ENCODE measurements around the gene SCNN1G. TPM values are rescaled to one million over a fixed set of nuclear protein-coding genes. Genes with fewer than 3 reads are reported as not detected.

The SCNN1G gene
- total and polyA plus RNA-seq, 2 of the 4 experiments (the other 2 are of a cell fraction): not detected

- H3K23ac ChIP-seq (ENCODE audit: low read depth, low read length): peak overlapping the region; percentile 92
- CTCF ChIA-PET: no interaction called here
- BruUV-seq (replicated peaks): no TSS peak
- no peaks in the 10 kb centered on the region for H3K36me3 ChIP-seq (ENCODE audit: control insufficient read depth, insufficient read depth, low read length)
- dilution Hi-C loops (cut with HindIII; ENCODE audit: low sequenced_read_pairs, unreplicated experiment): no loop called here
- H3K18ac ChIP-seq (ENCODE audit: low read depth, low read length): no peak overlapping the region
- POLR2A ChIA-PET (ENCODE audit: unreplicated experiment): interaction anchor here (1.2 kb wide), 1 partner anchor 15 kb away, joined by 3 read pairs; no protein-coding TSS in a partner anchor
- no peak overlapping the region for H3K56ac ChIP-seq (ENCODE audit: extremely low read depth, insufficient read depth, low read length)
- peak overlapping the region; percentile 90 for H2AK9ac ChIP-seq (replicated peaks; ENCODE audit: low read depth, low read length, poor library complexity)
- H3K9me1 ChIP-seq (ENCODE audit: insufficient read depth, low read length): 0 out of 2 replicates have a peak, but pooled peaks cover 3% of the 10 kb centered on the region
- WGBS, 2 experiments (ENCODE audit: extremely low coverage in 2 of 2, insufficient read length in 1 of 2): no CpG with 5 or more reads among the region's 7 CpGs
- H2BK120ac ChIP-seq (ENCODE audit: low read depth, low read length): no peak overlapping the region
- H3K9me3 ChIP-seq (ENCODE audit: control insufficient read depth, insufficient read depth, low read length): no peaks in the 10 kb centered on the region
- H3K27me3 ChIP-seq (ENCODE audit: control insufficient read depth, insufficient read depth, low read length): no peaks in the 10 kb centered on the region; the same call in 1 of the 2 replicates
- peak overlapping the region; percentile 92 for H3K4me2 ChIP-seq (ENCODE audit: low read depth, low read length)
- H4K5ac ChIP-seq (ENCODE audit: low read depth, low read length): no peak overlapping the region
- peak overlapping the region; percentile 92 for H3K14ac ChIP-seq (replicated peaks; ENCODE audit: low read depth, low read length)
- H4K8ac ChIP-seq (ENCODE audit: low read depth in 2 of 2, low read length in 2 of 2): no peak overlapping the region; a peak in 1 of 4 replicates
- no peak overlapping the region; the same call in 1 of the 2 replicates for H3K27ac ChIP-seq (ENCODE audit: insufficient read depth, low read length)
- H4K20me1 ChIP-seq (ENCODE audit: insufficient read depth, low read length): peaks cover 13% of the 10 kb centered on the region
- no peak overlapping the region for H2AK5ac ChIP-seq (ENCODE audit: low read depth, low read length)
- peaks cover 16 to 31% of the 10 kb centered on the region in 2 experiments; a peak in 3 of 4 replicates for H3K79me1 ChIP-seq (ENCODE audit: low read depth in 1 of 2, low read length in 2 of 2)
- no peak overlapping the region for H2BK20ac ChIP-seq (ENCODE audit: low read depth, low read length)
- DNase-seq (no peak), ATAC-seq (ENCODE audit: low read depth) (no peak)
- no peak overlapping the region for H3K4ac ChIP-seq (ENCODE audit: low read depth, low read length)
- peak overlapping the region; percentile 92 for H3K4me3 ChIP-seq (ENCODE audit: insufficient read depth, low read depth, low read length)
- H3K4me1 ChIP-seq (ENCODE audit: control insufficient read depth, insufficient read depth, low read length): peaks cover 5% of the 10 kb centered on the region; the same call in 1 of the 2 replicates
- intact Hi-C loops (cut with micrococcal nuclease): loop anchor here (5.0 kb wide), 1 partner anchor 76 kb away; no protein-coding TSS in a partner anchor
- H2BK5ac ChIP-seq (ENCODE audit: low read depth, low read length, poor library complexity, severe bottlenecking): no peak overlapping the region
- peak overlapping the region; percentile 4; the same call in 1 of the 2 replicates for H3K9ac ChIP-seq (ENCODE audit: low read depth, low read length)
- TF ChIP-seq BHLHE40 (IDR thresholded peaks at IDR 0.05; ENCODE audit: low read depth, low read length): no peak
- TF ChIP-seq CTCF (conservative IDR thresholded peaks at IDR 0.05; ENCODE audit: low read depth, low read length): no peak
- TF ChIP-seq NFE2L2 (IDR thresholded peaks at IDR 0.05; ENCODE audit: low read depth, low read length): no peak
- no peak for TF ChIP-seq RCOR1 (IDR thresholded peaks at IDR 0.05; ENCODE audit: insufficient replicate concordance, low read length)
- no peak for TF ChIP-seq FOS (IDR thresholded peaks at IDR 0.05; ENCODE audit: low read depth, low read length)
- no peak for TF ChIP-seq ELK1 (IDR thresholded peaks at IDR 0.05; ENCODE audit: borderline replicate concordance, low read depth, low read length)
- TF ChIP-seq SMC3 (IDR thresholded peaks at IDR 0.05; ENCODE audit: low read depth, low read length): no peak
- TF ChIP-seq MXI1 (IDR thresholded peaks at IDR 0.05; ENCODE audit: borderline replicate concordance, low read depth, low read length): no peak
- TF ChIP-seq POLR2A (IDR thresholded peaks at IDR 0.05; ENCODE audit: low read depth, low read length): no peak
- no peak for TF ChIP-seq MAZ (IDR thresholded peaks at IDR 0.05; ENCODE audit: borderline replicate concordance, low read depth, low read length)
- no peak for TF ChIP-seq MAFK (IDR thresholded peaks at IDR 0.05; ENCODE audit: low read depth, low read length)
- TF ChIP-seq CEBPB (IDR thresholded peaks at IDR 0.05; ENCODE audit: low read depth, low read length): no peak
- no peak for TF ChIP-seq RFX5 (IDR thresholded peaks at IDR 0.05; ENCODE audit: low read depth, low read length)
- in situ Hi-C loops (cut with MboI; ENCODE audit: low sequenced_read_pairs): no loop called here
- no peak overlapping the region for H4K91ac ChIP-seq (ENCODE audit: insufficient read depth, low read depth, low read length)
- H2AFZ ChIP-seq (replicated peaks; ENCODE audit: low read length, poor library complexity): peak overlapping the region; percentile 93
- no peak overlapping the region for H2BK15ac ChIP-seq (ENCODE audit: low read depth, low read length)
Observed at GRCh38 chr16:23148166-23148512, 34.4 kb upstream of the SCNN1G start.

Measured in IMR-90 (cell line).